HepG2 (cell line): ENCODE results near the gene MSGN1. TPM values are rescaled to one million over a fixed set of nuclear protein-coding genes. Genes with fewer than 3 reads are reported as not detected.

ENCODE experiments used
- ATAC-seq: fragments of 200-7000 bp; cut with Tn5 transposase; 3 replicates; pipeline ENCODE4 v1.9.1; 2020; ENCODE audit warnings: mild to moderate bottlenecking, moderate library complexity
- BruUV-seq: library from RNA; stranded (reverse); fragments of 400-500 nt; replicated peaks from 2 replicates; lab custom pipeline; 2021; lab: Mats Ljungman, UMichigan
- CTCF ChIA-PET: fragments of 300-600 bp; formaldehyde crosslinking; extraction: SDS; loops from one replicate; lab custom pipeline; 2021; ENCODE audit warnings: low total read pairs, inconsistent platforms, low intra/inter-chr PET ratio; lab: Yijun Ruan, JAX
- POLR2A ChIA-PET: fragments of 350-600 bp; sonication (Branson Sonifier 250); formaldehyde crosslinking; loops from one replicate; lab custom pipeline; 2020; ENCODE audit warnings: antibody characterized with exemption, inconsistent platforms; lab: Yijun Ruan, JAX
- DNase-seq: peaks from one replicate; pipeline ENCODE4 v3.0.0-alpha.2; 2015; ENCODE audit warnings: low spot score
- FAIRE-seq: peaks from 3 replicates; lab custom pipeline; 2011; peaks lifted over from hg19 to GRCh38; lab: Jason Lieb, UNC
- H2AFZ ChIP-seq: one replicate; pipeline ENCODE4 v1.6.1; 2011; ENCODE audit warnings: low read length, inconsistent platforms
- H3K27ac ChIP-seq: fragments of 300-600 bp; 3 replicates; pipeline ENCODE4 v1.8.0; 2011; ENCODE audit warnings: mixed run types, mild to moderate bottlenecking, mixed read lengths, low read length, inconsistent platforms; ENCODE audit not compliant: insufficient read depth; ENCODE audit errors: extremely low read length
- H3K27me3 ChIP-seq, 2 experiments: fragments of 200-600 bp in 1 of 2; 2 replicates in 1 of 2; 3 replicates in 1 of 2; pipeline versions ENCODE4 v1.6.0 to v1.8.0; 2011; ENCODE audit warnings: low read length in 2 of 2, mild to moderate bottlenecking in 2 of 2, moderate library complexity in 2 of 2, inconsistent platforms in 1 of 2; ENCODE audit not compliant: insufficient read depth in 2 of 2, control insufficient read depth in 1 of 2
- H3K36me3 ChIP-seq, 2 experiments: fragments of 200-600 bp in 1 of 2; replicated peaks in 1 of 2; 2 replicates in 1 of 2; 3 replicates in 1 of 2; pipeline versions ENCODE4 v1.5.1 to v1.8.0; 2011; ENCODE audit warnings: low read length in 2 of 2, inconsistent platforms in 1 of 2; ENCODE audit not compliant: insufficient read depth in 2 of 2, control insufficient read depth in 1 of 2
- H3K4me1 ChIP-seq: 2 replicates; pipeline ENCODE4 v1.5.1; 2012; ENCODE audit warnings: low read length, inconsistent platforms; ENCODE audit not compliant: insufficient read depth
- H3K4me2 ChIP-seq: 2 replicates; pipeline ENCODE4 v1.6.0; 2011; ENCODE audit warnings: low read depth, low read length, inconsistent platforms
- H3K4me3 ChIP-seq, 3 experiments: fragments of 200-600 bp in 1 of 3; sonication (generic), shearing (Covaris generic) in 1 of 3; replicated peaks in 1 of 3; 2 replicates each; pipeline ENCODE4 v1.5.1; 2011 to 2016; ENCODE audit warnings: low read length in 3 of 3, inconsistent platforms in 2 of 3, low read depth in 2 of 3, mild to moderate bottlenecking in 2 of 3, control low read depth in 1 of 3, mixed read lengths in 1 of 3; ENCODE audit not compliant: insufficient read depth in 1 of 3
- H3K79me2 ChIP-seq: one replicate; pipeline ENCODE4 v1.6.1; 2011; ENCODE audit warnings: low read length, inconsistent platforms; ENCODE audit not compliant: insufficient read depth
- H3K9ac ChIP-seq: 2 replicates; pipeline ENCODE4 v1.6.0; 2011; ENCODE audit warnings: mild to moderate bottlenecking, low read depth, low read length, inconsistent platforms; ENCODE audit not compliant: insufficient read depth
- H3K9me3 ChIP-seq: 2 replicates; pipeline ENCODE4 v1.5.1; 2012; ENCODE audit warnings: mild to moderate bottlenecking, low read length
- H4K20me1 ChIP-seq: 2 replicates; pipeline ENCODE4 v1.6.0; 2011; ENCODE audit warnings: inconsistent platforms, mild to moderate bottlenecking, low read length, moderate library complexity; ENCODE audit not compliant: insufficient read depth
- ISX ChIP-seq: sonication (generic); formaldehyde crosslinking; conservative IDR thresholded peaks from 2 replicates; pipeline ENCODE4 v1.5.0; 2020; ENCODE audit warnings: missing genetic modification reagents
- JDP2 ChIP-seq: sonication (generic); formaldehyde crosslinking; IDR thresholded peaks from 2 replicates; pipeline ENCODE4 v1.8.1; 2022; ENCODE audit warnings: missing genetic modification reagents, borderline replicate concordance
- MZF1 ChIP-seq: sonication (generic); formaldehyde crosslinking; IDR thresholded peaks from 2 replicates; pipeline ENCODE4 v1.8.1; 2023; ENCODE audit warnings: mild to moderate bottlenecking, missing genetic modification reagents, borderline replicate concordance
- NR2F1 ChIP-seq, 2 experiments: fragments of 450-650 bp in 1 of 2; formaldehyde crosslinking in 1 of 2; IDR thresholded peaks; 2 replicates each; pipeline versions ENCODE4 v1.5.0 to v1.6.1; 2016 to 2020; ENCODE audit warnings: mild to moderate bottlenecking in 1 of 2, missing compliant biosample characterization in 1 of 2, missing genetic modification reagents in 1 of 2, moderate library complexity in 1 of 2
- RBM39 ChIP-seq: fragments of 200-400 bp; formaldehyde crosslinking; IDR thresholded peaks from one replicate; pipeline ENCODE4 v1.6.1; 2018; ENCODE audit warnings: antibody characterized with exemption, mild to moderate bottlenecking, low read depth, low read length; ENCODE audit not compliant: poor library complexity, severe bottlenecking
- ZNF264 ChIP-seq: sonication (generic); formaldehyde crosslinking; IDR thresholded peaks from 2 replicates; pipeline ENCODE4 v1.4.0; 2020; ENCODE audit warnings: missing genetic modification reagents
- ZNF547 ChIP-seq: sonication (generic); formaldehyde crosslinking; IDR thresholded peaks from 2 replicates; pipeline ENCODE4 v1.5.1; 2020; ENCODE audit warnings: mild to moderate bottlenecking, missing genetic modification reagents
- ZNF746 ChIP-seq: sonication (generic); formaldehyde crosslinking; IDR thresholded peaks from 2 replicates; pipeline ENCODE4 v1.8.0; 2022; ENCODE audit warnings: mild to moderate bottlenecking, missing genetic modification reagents
- ZNF772 ChIP-seq: sonication (generic); formaldehyde crosslinking; IDR thresholded peaks from 2 replicates; pipeline ENCODE4 v1.5.0; 2020; ENCODE audit warnings: mild to moderate bottlenecking, missing genetic modification reagents
- WGBS: methylation state at CpG from one replicate; pipeline ENCODE4 v1.1.6; 2017; ENCODE audit warnings: low lambda C conversion rate; 5-methylcytosine and 5-hydroxymethylcytosine counted together
- in situ Hi-C: cut with HindIII; loops from 2 replicates; pipeline ENCODE4 v1.10.0; 2017; ENCODE audit warnings: low pct_unique_long_range_greater_than_20kb; ENCODE audit not compliant: extremely low pct_ligation_motif_present
- intact Hi-C: fragments of 100-400 bp; cut with micrococcal nuclease; formaldehyde crosslinking; loops from one replicate; pipeline ENCODE4 v1.10.0; 2022; ENCODE audit not compliant: unreplicated experiment
- polyA plus RNA-seq, 8 experiments: library from polyadenylated mRNA; depleted of rRNA in 3 of 8; stranded (reverse) in 7 of 8; unstranded in 1 of 8; fragments of >200 nt; fragmentation: Illumina TruSeq in 4 of 8; extraction: Trizol in 4 of 8; gene quantifications; 2 replicates each; pipeline versions ENCODE4 v1.2.1 to v1.2.3, GENCODE V29; 2011 to 2016; ENCODE audit warnings: low read depth in 4 of 8, missing spikeins in 1 of 8, mixed read lengths in 1 of 8; ENCODE audit not compliant: insufficient read depth in 1 of 8
- total RNA-seq, 5 experiments: library from RNA; depleted of rRNA; stranded (reverse); fragments of >200 nt; fragmentation: Illumina TruSeq; extraction: Trizol; gene quantifications; 2 replicates each; pipeline ENCODE4 v1.2.3, GENCODE V29; 2016; ENCODE audit warnings: low read depth in 1 of 5
- TF ChIP-seq, protein P1 (sequence below): sonication (generic); formaldehyde crosslinking; IDR thresholded peaks from 2 replicates; pipeline ENCODE4 v1.5.0; 2020; ENCODE audit warnings: missing genetic modification reagents
- TF ChIP-seq, protein P2 (sequence below): sonication (generic); formaldehyde crosslinking; IDR thresholded peaks from 2 replicates; pipeline ENCODE4 v1.5.0; 2020; ENCODE audit warnings: missing genetic modification reagents
- TF ChIP-seq, protein P3 (sequence below): sonication (generic); formaldehyde crosslinking; IDR thresholded peaks from 2 replicates; pipeline ENCODE4 v1.4.0; 2020; ENCODE audit warnings: missing genetic modification reagents, borderline replicate concordance
- TF ChIP-seq, protein P4 (sequence below), 2 experiments: sonication (generic) in 1 of 2; formaldehyde crosslinking in 1 of 2; IDR thresholded peaks; 2 replicates each; pipeline versions ENCODE4 v1.4.0 to v1.6.1; 2018 to 2020; ENCODE audit warnings: missing genetic modification reagents in 2 of 2, borderline replicate concordance in 1 of 2, low read depth in 1 of 2, mild to moderate bottlenecking in 1 of 2, missing biosample characterization in 1 of 2
- TF ChIP-seq, protein P5 (sequence below): sonication (generic); formaldehyde crosslinking; IDR thresholded peaks from 2 replicates; pipeline ENCODE4 v1.4.0; 2020; ENCODE audit warnings: low read depth, mild to moderate bottlenecking, missing genetic modification reagents

The MSGN1 gene
- total and polyA plus RNA-seq, 2 of the 13 experiments (the other 11 are each of a cell fraction or from before 2014, with no cell fraction given): not detected

DNA sequence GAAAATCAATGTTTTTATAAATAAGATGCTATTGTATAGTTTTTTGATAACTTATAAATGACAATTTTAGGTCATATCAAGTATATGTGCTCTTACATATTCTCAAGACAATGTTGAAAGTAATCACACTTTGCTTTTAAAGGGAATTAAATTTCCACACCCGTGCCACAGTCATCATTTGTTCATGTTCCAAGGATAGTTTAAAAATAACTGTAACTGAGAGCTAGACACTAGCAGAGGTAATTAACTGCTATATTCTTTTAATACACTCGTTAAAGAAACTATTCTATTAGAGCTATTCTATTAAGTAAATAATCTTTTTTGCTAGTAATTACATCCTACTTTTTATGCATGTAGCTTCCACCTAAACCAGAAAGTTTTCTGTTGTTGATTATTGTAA is 44.3 kb upstream of the MSGN1 start:
- intact Hi-C loops: no loop called here
- no peak overlapping the region for H3K9ac ChIP-seq
- FAIRE-seq (no peak), DNase-seq (no peak), ATAC-seq (no peak)
- H4K20me1 ChIP-seq: no peaks in the 10 kb centered on the region
- peaks cover 2 to 38% of the 10 kb centered on the region in 2 experiments; a peak in 4 of 5 replicates for H3K36me3 ChIP-seq
- H3K79me2 ChIP-seq: no peaks in the 10 kb centered on the region
- in situ Hi-C loops: no loop called here
- ChIA-PET POLR2A (no interaction called here), CTCF (no interaction called here)
- no peak overlapping the region for H3K4me2 ChIP-seq
- H3K4me1 ChIP-seq: no peaks in the 10 kb centered on the region
- H3K9me3 ChIP-seq: no peaks in the 10 kb centered on the region
- WGBS: 97% methylated on average over 2 of the region's 2 CpGs
- no peak overlapping the region for H2AFZ ChIP-seq
- no peak overlapping the region for H3K4me3 ChIP-seq
- BruUV-seq: no TSS peak
- no peaks in the 10 kb centered on the region for H3K27me3 ChIP-seq
- H3K27ac ChIP-seq: no peak overlapping the region
- TF ChIP-seq ZNF772 (CRISPR knock-in tag) (no peak), NR2F1 (CRISPR knock-in tag; IDR thresholded peaks at IDR 0.05) (no peak), ZNF264 (CRISPR knock-in tag) (no peak), ZNF746 (CRISPR knock-in tag) (no peak), RBM39 (no peak), ISX (CRISPR knock-in tag) (no peak), ZNF547 (CRISPR knock-in tag) (no peak), JDP2 (CRISPR knock-in tag) (no peak), MZF1 (CRISPR knock-in tag) (no peak)
- TF ChIP-seq, protein P1, sequence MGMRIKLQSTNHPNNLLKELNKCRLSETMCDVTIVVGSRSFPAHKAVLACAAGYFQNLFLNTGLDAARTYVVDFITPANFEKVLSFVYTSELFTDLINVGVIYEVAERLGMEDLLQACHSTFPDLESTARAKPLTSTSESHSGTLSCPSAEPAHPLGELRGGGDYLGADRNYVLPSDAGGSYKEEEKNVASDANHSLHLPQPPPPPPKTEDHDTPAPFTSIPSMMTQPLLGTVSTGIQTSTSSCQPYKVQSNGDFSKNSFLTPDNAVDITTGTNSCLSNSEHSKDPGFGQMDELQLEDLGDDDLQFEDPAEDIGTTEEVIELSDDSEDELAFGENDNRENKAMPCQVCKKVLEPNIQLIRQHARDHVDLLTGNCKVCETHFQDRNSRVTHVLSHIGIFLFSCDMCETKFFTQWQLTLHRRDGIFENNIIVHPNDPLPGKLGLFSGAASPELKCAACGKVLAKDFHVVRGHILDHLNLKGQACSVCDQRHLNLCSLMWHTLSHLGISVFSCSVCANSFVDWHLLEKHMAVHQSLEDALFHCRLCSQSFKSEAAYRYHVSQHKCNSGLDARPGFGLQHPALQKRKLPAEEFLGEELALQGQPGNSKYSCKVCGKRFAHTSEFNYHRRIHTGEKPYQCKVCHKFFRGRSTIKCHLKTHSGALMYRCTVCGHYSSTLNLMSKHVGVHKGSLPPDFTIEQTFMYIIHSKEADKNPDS (CRISPR knock-in tag): no peak
- TF ChIP-seq, protein P2, sequence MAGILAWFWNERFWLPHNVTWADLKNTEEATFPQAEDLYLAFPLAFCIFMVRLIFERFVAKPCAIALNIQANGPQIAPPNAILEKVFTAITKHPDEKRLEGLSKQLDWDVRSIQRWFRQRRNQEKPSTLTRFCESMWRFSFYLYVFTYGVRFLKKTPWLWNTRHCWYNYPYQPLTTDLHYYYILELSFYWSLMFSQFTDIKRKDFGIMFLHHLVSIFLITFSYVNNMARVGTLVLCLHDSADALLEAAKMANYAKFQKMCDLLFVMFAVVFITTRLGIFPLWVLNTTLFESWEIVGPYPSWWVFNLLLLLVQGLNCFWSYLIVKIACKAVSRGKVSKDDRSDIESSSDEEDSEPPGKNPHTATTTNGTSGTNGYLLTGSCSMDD: no peak
- TF ChIP-seq, protein P3, sequence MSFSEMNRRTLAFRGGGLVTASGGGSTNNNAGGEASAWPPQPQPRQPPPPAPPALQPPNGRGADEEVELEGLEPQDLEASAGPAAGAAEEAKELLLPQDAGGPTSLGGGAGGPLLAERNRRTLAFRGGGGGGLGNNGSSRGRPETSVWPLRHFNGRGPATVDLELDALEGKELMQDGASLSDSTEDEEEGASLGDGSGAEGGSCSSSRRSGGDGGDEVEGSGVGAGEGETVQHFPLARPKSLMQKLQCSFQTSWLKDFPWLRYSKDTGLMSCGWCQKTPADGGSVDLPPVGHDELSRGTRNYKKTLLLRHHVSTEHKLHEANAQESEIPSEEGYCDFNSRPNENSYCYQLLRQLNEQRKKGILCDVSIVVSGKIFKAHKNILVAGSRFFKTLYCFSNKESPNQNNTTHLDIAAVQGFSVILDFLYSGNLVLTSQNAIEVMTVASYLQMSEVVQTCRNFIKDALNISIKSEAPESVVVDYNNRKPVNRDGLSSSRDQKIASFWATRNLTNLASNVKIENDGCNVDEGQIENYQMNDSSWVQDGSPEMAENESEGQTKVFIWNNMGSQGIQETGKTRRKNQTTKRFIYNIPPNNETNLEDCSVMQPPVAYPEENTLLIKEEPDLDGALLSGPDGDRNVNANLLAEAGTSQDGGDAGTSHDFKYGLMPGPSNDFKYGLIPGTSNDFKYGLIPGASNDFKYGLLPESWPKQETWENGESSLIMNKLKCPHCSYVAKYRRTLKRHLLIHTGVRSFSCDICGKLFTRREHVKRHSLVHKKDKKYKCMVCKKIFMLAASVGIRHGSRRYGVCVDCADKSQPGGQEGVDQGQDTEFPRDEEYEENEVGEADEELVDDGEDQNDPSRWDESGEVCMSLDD (CRISPR knock-in tag): no peak
- TF ChIP-seq, protein P4, sequence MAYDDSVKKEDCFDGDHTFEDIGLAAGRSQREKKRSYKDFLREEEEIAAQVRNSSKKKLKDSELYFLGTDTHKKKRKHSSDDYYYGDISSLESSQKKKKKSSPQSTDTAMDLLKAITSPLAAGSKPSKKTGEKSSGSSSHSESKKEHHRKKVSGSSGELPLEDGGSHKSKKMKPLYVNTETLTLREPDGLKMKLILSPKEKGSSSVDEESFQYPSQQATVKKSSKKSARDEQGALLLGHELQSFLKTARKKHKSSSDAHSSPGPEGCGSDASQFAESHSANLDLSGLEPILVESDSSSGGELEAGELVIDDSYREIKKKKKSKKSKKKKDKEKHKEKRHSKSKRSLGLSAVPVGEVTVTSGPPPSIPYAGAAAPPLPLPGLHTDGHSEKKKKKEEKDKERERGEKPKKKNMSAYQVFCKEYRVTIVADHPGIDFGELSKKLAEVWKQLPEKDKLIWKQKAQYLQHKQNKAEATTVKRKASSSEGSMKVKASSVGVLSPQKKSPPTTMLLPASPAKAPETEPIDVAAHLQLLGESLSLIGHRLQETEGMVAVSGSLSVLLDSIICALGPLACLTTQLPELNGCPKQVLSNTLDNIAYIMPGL (CRISPR knock-in tag; IDR thresholded peaks at IDR 0.05; ENCODE audit: borderline replicate concordance in 1 of 2, low read depth in 1 of 2): no peak
- TF ChIP-seq, protein P5, sequence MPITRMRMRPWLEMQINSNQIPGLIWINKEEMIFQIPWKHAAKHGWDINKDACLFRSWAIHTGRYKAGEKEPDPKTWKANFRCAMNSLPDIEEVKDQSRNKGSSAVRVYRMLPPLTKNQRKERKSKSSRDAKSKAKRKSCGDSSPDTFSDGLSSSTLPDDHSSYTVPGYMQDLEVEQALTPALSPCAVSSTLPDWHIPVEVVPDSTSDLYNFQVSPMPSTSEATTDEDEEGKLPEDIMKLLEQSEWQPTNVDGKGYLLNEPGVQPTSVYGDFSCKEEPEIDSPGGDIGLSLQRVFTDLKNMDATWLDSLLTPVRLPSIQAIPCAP (CRISPR knock-in tag): no peak
